Activated T-helper 2 cell treated with anti-CD3 and anti-CD28 coated beads, Interferon-gamma antibody, Interleukin-2, Interleukin-4, amounts not matched to agents 10 μg/mL and 5 μg/mL and 100 μg/mL, durations not matched to agents 14 hours and 24 hours and 36 hours (primary cell): Measurements from ENCODE around the gene CPEB1. TPM values are rescaled to one million over a fixed set of nuclear protein-coding genes. Genes with fewer than 3 reads are reported as not detected.

Experiments used
- DNase-seq: peaks from one replicate; pipeline ENCODE4 v3.0.0; 2021; ENCODE audit warnings: low spot score
- H3K27ac Mint-ChIP-seq: one replicate; pipeline ENCODE4 v1.8.0; 2021; ENCODE audit warnings: mixed read lengths
- H3K27me3 Mint-ChIP-seq: one replicate; pipeline ENCODE4 v1.8.0; 2021; ENCODE audit warnings: low read depth, mixed read lengths
- H3K36me3 Mint-ChIP-seq: one replicate; pipeline ENCODE4 v1.8.0; 2021; ENCODE audit warnings: low read depth, mixed read lengths
- H3K4me1 Mint-ChIP-seq: one replicate; pipeline ENCODE4 v1.8.0; 2021; ENCODE audit warnings: low read depth, mixed read lengths
- H3K4me3 Mint-ChIP-seq: one replicate; pipeline ENCODE4 v1.8.0; 2021; ENCODE audit warnings: low read depth, mild to moderate bottlenecking, moderate library complexity, mixed read lengths
- H3K9me3 Mint-ChIP-seq: one replicate; pipeline ENCODE4 v1.8.0; 2021; ENCODE audit warnings: mixed read lengths
- intact Hi-C: fragments of 100-400 bp; cut with micrococcal nuclease; formaldehyde crosslinking; loops from one replicate; pipeline ENCODE4 v1.15.1; 2023
- total RNA-seq: library from RNA; stranded (reverse); gene quantifications from 2 replicates; pipeline ENCODE4 v1.2.3, GENCODE V29; 2022

The CPEB1 gene
- total RNA-seq, 1 donor from 2014 or later, result not detected

DNA sequence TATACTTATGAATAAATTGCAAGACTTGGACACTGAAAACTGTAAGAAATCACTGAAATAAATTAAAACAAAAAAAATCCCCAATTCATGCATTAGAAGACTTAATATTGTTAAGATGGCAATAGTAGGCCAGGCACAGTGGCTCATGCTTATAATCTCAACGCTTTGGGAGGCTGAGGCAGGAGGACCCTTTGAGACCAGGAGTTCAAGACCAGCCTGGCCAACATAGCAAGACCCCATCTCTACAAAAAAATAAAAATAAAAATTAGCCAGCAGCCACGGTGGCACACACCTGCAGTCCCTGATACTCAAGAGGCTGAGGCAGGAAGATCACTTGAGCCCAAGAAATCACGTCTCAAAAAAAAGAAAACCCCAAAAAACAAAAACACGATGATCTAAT, 35.8 kb downstream of the CPEB1 start:
- Mint-ChIP-seq H3K4me3 (no peak overlapping the region), H3K4me1 (no peaks in the 10 kb centered on the region), H3K27ac (no peak overlapping the region), H3K9me3 (no peaks in the 10 kb centered on the region), H3K27me3 (peaks cover 9% of the 10 kb centered on the region), H3K36me3 (no peaks in the 10 kb centered on the region)
- intact Hi-C loops, result no loop called here
- no peak for DNase-seq

DNA sequence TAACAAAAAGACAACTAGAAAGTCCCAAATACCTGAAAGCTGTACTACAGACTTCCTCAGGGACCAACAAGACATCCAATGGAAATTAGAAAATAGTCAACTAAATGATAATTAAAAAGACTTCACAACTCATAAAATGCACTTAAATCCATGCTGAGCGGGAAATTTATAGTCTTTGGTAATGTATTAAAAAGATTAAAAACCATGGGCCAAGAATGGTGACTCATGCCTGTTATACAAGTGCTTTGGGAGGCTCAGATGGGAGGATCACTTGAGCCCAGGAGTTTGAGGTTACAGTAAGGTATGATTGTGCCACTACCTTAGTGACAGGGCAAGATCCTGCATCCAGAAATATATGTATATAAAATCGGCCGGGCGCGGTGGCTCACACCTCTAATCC, 45.0 kb downstream of the CPEB1 start:
- intact Hi-C loops, result no loop called here
- Mint-ChIP-seq H3K36me3 (no peaks in the 10 kb centered on the region), H3K4me3 (no peak overlapping the region), H3K9me3 (no peaks in the 10 kb centered on the region), H3K27me3 (peaks cover 18% of the 10 kb centered on the region), H3K4me1 (no peaks in the 10 kb centered on the region), H3K27ac (no peak overlapping the region)
- no peak for DNase-seq

DNA sequence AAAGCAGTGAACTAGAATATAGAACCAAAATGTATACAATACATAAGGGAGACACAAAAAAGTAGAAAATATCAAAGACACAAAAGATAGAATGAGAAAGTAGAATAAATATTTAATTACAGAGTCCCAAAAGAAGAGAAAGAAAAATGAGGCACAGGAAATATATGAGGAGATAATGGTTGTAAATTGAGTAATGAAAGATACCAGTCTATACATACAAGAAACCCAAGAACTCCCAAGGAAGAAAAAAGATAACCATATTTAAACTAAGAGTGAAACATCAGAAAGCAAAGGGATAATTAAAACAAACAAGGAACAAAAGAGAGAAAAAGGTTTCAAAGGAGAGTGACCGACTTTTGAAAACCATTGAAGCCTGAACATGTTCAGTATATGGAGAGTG, 47.3 kb downstream of the CPEB1 start:
- Mint-ChIP-seq H3K4me1 (no peaks in the 10 kb centered on the region), H3K36me3 (no peaks in the 10 kb centered on the region), H3K9me3 (no peaks in the 10 kb centered on the region), H3K27me3 (peaks cover 19% of the 10 kb centered on the region), H3K4me3 (no peak overlapping the region), H3K27ac (no peak overlapping the region)
- no peak for DNase-seq
- intact Hi-C loops, result no loop called here

DNA sequence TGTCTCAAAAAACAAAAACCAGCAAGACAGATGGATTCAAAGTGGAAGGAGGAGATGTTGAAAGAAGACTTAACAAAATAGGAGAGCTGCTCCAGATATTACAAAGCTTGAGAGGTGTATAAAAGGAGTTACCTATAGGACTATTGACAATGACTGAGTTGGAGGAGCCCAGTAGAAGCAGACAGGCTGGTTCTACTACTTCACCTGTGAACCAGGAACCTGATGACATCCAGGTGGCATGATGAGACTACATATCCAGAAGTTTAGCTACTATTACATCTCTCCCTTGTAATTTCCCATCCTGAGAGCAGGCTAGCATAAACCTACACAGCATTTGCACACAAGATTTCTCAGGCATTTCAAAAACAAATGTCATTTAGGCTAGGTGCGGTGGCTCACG, 49.3 kb downstream of the CPEB1 start:
- no peak overlapping the region for H3K27ac Mint-ChIP-seq
- DNase-seq, result no peak
- no peak overlapping the region for H3K4me3 Mint-ChIP-seq
- no peaks in the 10 kb centered on the region for H3K9me3 Mint-ChIP-seq
- H3K4me1 Mint-ChIP-seq, result no peaks in the 10 kb centered on the region
- H3K27me3 Mint-ChIP-seq, result peaks cover 29% of the 10 kb centered on the region
- intact Hi-C loops, result no loop called here
- no peaks in the 10 kb centered on the region for H3K36me3 Mint-ChIP-seq

DNA sequence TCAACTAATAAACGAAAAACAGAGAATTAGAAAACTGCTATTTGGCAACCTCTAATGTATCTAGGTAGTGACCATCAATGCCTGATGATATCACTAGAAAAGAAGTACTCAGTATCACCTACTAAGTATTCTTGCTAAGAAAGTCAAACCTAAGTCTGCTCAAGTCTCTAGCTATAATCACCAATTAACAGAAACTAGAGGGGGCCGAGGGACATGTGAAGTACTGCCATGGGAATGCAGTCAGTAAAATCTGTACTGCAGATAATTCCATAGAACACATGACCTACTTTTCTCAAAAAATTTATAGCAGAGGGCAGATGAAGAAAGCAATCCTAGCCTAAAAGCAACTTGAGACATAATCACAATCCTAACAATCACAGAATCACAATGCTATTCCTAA, 51.4 kb downstream of the CPEB1 start:
- intact Hi-C loops, result no loop called here
- Mint-ChIP-seq H3K4me3 (no peak overlapping the region), H3K27ac (no peak overlapping the region), H3K27me3 (peaks cover 32% of the 10 kb centered on the region), H3K36me3 (no peaks in the 10 kb centered on the region), H3K4me1 (no peaks in the 10 kb centered on the region), H3K9me3 (no peaks in the 10 kb centered on the region)
- no peak for DNase-seq

DNA sequence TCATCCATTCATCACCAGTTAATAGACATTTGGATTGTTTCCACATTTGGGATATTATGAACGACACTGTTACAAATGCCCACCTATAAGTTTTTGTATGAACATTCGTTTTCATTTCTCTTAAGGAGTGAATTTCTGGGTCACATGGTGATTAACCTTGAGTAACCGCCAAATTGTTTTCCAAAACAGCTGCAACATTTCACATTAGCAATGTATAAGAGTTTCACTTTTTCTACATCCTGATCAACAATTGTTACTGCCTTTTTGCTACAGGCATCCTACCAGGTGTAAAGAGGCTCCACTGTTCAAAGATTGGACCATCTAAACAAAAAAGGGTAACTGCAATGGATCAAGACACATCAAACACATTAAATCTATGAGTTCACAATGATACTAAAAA, 52.0 kb downstream of the CPEB1 start:
- intact Hi-C loops, result no loop called here
- peaks cover 35% of the 10 kb centered on the region for H3K27me3 Mint-ChIP-seq
- H3K27ac Mint-ChIP-seq, result no peak overlapping the region
- H3K9me3 Mint-ChIP-seq, result no peaks in the 10 kb centered on the region
- no peak overlapping the region for H3K4me3 Mint-ChIP-seq
- no peaks in the 10 kb centered on the region for H3K4me1 Mint-ChIP-seq
- no peak for DNase-seq
- H3K36me3 Mint-ChIP-seq, result no peaks in the 10 kb centered on the region

DNA sequence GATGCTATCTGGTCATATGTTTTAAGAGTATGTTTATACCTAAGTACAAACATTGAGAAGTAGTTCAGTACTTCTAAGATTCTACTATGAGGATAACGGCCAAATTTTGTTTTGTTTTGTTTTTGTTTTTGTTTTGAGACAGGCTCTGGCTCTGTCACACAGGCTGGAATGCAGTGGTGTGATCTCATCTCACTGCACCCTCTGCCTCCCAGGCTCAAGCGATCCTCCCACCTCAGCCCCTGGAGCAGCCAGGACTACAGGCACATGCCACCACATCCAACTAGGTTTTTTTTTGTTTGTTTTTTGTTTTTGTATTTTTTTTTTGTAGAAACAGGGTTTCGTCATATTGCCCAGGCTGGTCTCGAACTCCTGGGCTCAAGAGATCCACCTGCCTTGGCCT, 59.4 kb downstream of the CPEB1 start:
- no peaks in the 10 kb centered on the region for H3K4me1 Mint-ChIP-seq
- no peak for DNase-seq
- no peaks in the 10 kb centered on the region for H3K36me3 Mint-ChIP-seq
- intact Hi-C loops, result no loop called here
- H3K4me3 Mint-ChIP-seq, result no peak overlapping the region
- H3K27me3 Mint-ChIP-seq, result peaks cover 44% of the 10 kb centered on the region
- H3K9me3 Mint-ChIP-seq, result no peaks in the 10 kb centered on the region
- no peak overlapping the region for H3K27ac Mint-ChIP-seq

DNA sequence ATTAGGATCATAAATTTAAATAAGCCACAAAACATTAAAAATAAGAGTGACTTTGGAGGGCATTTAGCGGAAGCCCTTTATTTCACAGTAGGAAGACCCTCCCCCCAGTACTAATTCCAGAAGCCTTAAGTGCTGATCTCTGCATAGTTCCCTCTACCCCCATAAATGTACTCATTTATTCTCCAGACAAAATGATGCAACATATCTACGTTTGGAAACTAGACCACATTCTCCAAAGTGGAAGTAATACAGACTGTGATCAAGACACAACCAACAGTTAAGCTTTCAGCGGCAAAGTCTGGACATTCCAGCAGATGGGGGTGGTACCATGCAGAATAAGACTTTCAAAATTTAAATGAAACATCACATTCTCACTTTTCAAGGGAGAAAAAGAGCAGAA, 62.1 kb downstream of the CPEB1 start:
- H3K4me1 Mint-ChIP-seq, result no peaks in the 10 kb centered on the region
- no peaks in the 10 kb centered on the region for H3K9me3 Mint-ChIP-seq
- DNase-seq, result no peak
- intact Hi-C loops, result no loop called here
- H3K27me3 Mint-ChIP-seq, result peaks cover 45% of the 10 kb centered on the region
- no peak overlapping the region for H3K4me3 Mint-ChIP-seq
- H3K36me3 Mint-ChIP-seq, result no peaks in the 10 kb centered on the region
- H3K27ac Mint-ChIP-seq, result no peak overlapping the region

DNA sequence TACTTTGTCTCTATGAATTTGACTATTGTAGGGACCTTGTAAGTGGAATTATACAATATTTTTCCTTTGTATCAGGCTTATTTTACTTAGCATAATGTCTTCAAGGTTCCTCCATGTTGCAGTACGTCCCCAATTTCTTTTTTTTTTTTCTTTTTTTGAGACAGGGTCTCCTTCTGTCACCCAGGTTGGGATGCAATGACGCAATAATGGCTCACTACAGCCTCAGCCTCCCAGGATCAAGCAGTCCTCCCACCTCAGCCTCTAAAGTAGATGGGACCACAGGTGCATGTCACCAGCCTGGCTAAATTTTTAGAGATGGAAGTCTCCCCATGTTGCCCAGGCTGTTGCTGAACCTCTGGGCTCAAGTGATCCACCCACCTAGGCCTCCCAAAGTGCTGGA, 66.5 kb downstream of the CPEB1 start:
- DNase-seq, result no peak
- intact Hi-C loops, result no loop called here
- H3K27ac Mint-ChIP-seq, result no peak overlapping the region
- H3K4me1 Mint-ChIP-seq, result no peaks in the 10 kb centered on the region
- no peak overlapping the region for H3K4me3 Mint-ChIP-seq
- H3K36me3 Mint-ChIP-seq, result no peaks in the 10 kb centered on the region
- H3K9me3 Mint-ChIP-seq, result no peaks in the 10 kb centered on the region
- peaks cover 21% of the 10 kb centered on the region for H3K27me3 Mint-ChIP-seq

DNA sequence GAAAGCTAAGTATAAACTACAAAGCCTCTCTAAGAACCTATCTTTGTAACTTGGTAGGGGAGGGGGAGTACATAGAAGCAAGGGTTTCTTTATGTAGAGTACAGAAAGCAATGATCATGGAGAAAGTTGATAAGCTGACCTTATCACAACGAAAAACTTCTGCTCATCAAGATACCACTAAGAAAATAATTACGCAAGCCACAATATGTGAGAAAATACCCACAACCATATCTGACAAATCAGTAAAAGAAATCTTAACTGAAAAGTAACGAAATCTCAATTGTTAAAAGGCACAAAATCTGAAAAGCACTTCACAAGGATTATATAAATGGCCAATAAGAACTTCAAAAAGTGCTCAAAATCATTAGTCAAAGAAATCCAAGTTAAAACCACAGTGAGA, 71.8 kb downstream of the CPEB1 start:
- Mint-ChIP-seq H3K27ac (no peak overlapping the region), H3K4me3 (no peak overlapping the region), H3K27me3 (peaks cover 24% of the 10 kb centered on the region), H3K36me3 (no peaks in the 10 kb centered on the region), H3K9me3 (no peaks in the 10 kb centered on the region), H3K4me1 (no peaks in the 10 kb centered on the region)
- no peak for DNase-seq
- intact Hi-C loops, result no loop called here

DNA sequence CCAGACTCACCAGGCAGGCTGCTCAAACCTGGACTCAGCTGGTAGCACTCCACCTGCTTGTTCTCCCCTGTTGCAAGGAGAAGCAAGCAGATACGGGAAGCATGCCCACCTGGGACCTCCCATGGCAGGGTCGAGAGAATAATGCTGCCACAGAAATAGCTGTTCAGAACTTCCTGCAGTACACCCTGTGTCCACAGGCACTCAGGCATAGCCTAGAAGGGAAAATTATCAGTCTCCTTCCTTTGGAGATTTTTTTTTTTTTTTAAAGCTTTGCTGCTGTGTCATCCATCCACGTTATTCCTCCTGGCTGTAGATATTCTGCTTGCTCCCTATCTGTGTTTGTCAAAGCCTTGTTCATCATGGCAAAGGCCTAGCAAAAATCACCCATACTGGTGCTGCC, 74.2 kb downstream of the CPEB1 start:
- Mint-ChIP-seq H3K4me1 (no peaks in the 10 kb centered on the region), H3K27ac (no peak overlapping the region), H3K36me3 (no peaks in the 10 kb centered on the region), H3K4me3 (no peak overlapping the region), H3K27me3 (peaks cover 29% of the 10 kb centered on the region), H3K9me3 (no peaks in the 10 kb centered on the region)
- no peak for DNase-seq
- intact Hi-C loops, result no loop called here

DNA sequence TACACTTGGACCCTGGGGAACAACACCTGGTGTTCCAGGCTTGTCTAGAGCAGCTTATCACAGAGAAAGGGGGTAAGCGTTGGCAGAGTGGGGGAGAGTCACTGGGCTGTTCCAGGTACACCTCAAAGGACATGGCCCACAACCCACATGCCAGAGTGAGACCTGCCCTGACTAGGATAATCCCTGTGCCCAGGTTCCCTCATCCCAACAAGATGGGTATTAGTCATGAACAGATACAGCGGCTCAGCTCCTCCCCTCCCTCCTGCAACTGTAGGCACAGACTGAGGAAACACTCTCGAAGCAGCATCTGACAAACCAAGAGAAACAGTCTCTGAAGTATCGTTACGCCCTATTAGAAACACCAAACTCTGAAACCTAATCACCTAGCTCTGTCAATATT, 74.9 kb downstream of the CPEB1 start:
- intact Hi-C loops, result no loop called here
- H3K27ac Mint-ChIP-seq, result no peak overlapping the region
- H3K4me1 Mint-ChIP-seq, result no peaks in the 10 kb centered on the region
- no peak for DNase-seq
- no peaks in the 10 kb centered on the region for H3K36me3 Mint-ChIP-seq
- no peaks in the 10 kb centered on the region for H3K9me3 Mint-ChIP-seq
- H3K4me3 Mint-ChIP-seq, result no peak overlapping the region
- H3K27me3 Mint-ChIP-seq, result peaks cover 29% of the 10 kb centered on the region

DNA sequence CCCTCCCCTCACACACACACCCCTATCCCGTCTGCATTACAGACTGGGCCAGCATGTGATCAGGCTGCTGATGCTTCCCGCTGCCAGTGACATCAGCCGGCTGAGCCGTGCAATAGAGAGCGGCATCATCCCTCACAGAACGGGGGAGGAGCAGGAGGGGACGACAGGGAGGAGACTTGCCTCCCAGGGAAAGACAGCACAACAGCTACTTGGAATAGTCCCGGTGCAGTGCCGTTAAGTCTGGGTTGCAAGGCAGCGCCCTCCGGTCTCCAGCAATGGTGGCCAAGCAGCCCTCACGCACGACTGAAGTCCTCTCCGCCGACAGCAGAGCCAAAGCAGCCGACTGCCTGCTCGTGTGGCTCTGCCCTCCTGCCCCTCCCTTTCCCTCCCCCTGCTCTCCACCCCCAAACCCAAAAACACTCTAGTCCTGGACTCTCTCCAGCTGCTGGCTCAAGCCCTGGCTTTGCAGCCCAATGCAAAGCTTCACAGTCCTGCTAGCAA, 75.4 kb downstream of the CPEB1 start:
- no peak for DNase-seq
- peaks cover 29% of the 10 kb centered on the region for H3K27me3 Mint-ChIP-seq
- intact Hi-C loops, result no loop called here
- H3K9me3 Mint-ChIP-seq, result no peaks in the 10 kb centered on the region
- H3K4me3 Mint-ChIP-seq, result no peak overlapping the region
- H3K36me3 Mint-ChIP-seq, result no peaks in the 10 kb centered on the region
- no peaks in the 10 kb centered on the region for H3K4me1 Mint-ChIP-seq
- no peak overlapping the region for H3K27ac Mint-ChIP-seq

DNA sequence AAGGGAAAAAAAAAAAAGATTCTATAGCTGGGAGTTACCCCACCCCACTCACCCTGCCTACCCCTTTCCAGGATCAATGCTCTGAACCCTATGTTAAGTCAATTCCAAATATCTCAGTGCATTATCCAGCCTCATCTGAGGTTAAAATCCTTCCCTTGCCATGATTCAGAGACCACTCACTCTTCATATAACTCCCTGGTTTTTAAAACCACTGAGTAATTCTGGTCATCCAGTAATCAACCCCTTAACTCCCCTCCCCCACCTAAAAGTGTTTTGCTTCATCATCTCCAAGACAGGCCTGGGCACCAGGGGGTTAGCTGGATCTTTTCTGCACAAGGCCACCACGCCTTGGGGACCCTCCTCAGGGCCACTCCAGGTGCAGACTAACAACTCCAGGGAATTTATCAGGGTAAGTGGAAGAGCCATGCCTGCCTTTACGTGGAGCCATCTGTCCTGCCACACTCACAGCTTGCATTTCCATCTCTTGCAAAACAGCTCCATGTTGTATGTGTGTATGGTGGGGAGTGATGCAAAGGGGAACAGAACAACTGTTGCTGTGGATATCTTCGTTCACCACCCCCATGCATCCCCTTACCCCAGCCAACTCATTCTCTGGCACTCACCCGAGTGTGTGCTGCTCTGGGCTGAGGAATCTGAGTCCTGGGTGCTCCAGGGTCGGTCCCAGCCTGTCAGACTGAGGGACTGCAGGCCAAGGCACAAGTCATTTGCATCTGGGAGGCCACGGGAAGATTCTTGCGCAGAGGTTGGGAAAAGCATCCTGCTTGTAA, 76.2 kb downstream of the CPEB1 start:
- Mint-ChIP-seq H3K4me3 (no peak overlapping the region), H3K4me1 (no peaks in the 10 kb centered on the region), H3K9me3 (no peaks in the 10 kb centered on the region), H3K27me3 (peaks cover 31% of the 10 kb centered on the region), H3K27ac (no peak overlapping the region), H3K36me3 (no peaks in the 10 kb centered on the region)
- intact Hi-C loops, result no loop called here
- no peak for DNase-seq
